Liver (tissue), 9 donors: ENCODE data around the gene TMEM184A. TPM values are rescaled to one million over a fixed set of nuclear protein-coding genes. Genes with fewer than 3 reads are reported as not detected.

Experiments
- DNase-seq: peaks from one replicate; pipeline ENCODE4 v3.0.0-alpha.2; 2017; ENCODE audit warnings: low spot score
- H3K27ac ChIP-seq, 2 donors: one replicate each; pipeline ENCODE4 v1.7.0; 2013; ENCODE audit warnings: inconsistent platforms in 2 of 2, low read length in 2 of 2, control low read depth in 1 of 2, low read depth in 1 of 2, mild to moderate bottlenecking in 1 of 2
- H3K27me3 ChIP-seq, 4 donors: one replicate each; pipeline versions ENCODE4 v1.6.1 to v1.7.0; 2013; ENCODE audit warnings: low read length in 3 of 4, inconsistent platforms in 1 of 4, mild to moderate bottlenecking in 1 of 4, moderate library complexity in 1 of 4; ENCODE audit not compliant: control insufficient read depth in 4 of 4, insufficient read depth in 4 of 4
- H3K36me3 ChIP-seq, 4 donors: one replicate each; pipeline versions ENCODE4 v1.6.1 to v1.7.0; 2013; ENCODE audit warnings: low read length in 3 of 4, mild to moderate bottlenecking in 3 of 4, low read depth in 1 of 4, moderate library complexity in 1 of 4; ENCODE audit not compliant: control insufficient read depth in 4 of 4, insufficient read depth in 3 of 4
- H3K4me1 ChIP-seq, 4 donors: one replicate each; pipeline versions ENCODE4 v1.6.1 to v1.7.0; 2013; ENCODE audit warnings: low read length in 3 of 4, mild to moderate bottlenecking in 3 of 4, moderate library complexity in 1 of 4; ENCODE audit not compliant: control insufficient read depth in 4 of 4, insufficient read depth in 4 of 4
- H3K4me3 ChIP-seq, 3 donors: one replicate each; pipeline versions ENCODE4 v1.6.1 to v1.7.0; 2013; ENCODE audit warnings: low read length in 3 of 3, control low read depth in 1 of 3, low read depth in 1 of 3, mild to moderate bottlenecking in 1 of 3
- H3K9ac ChIP-seq, 2 donors: one replicate each; pipeline ENCODE4 v1.7.0; 2013; ENCODE audit warnings: low read length in 2 of 2, mild to moderate bottlenecking in 2 of 2, moderate library complexity in 2 of 2, control low read depth in 1 of 2, low read depth in 1 of 2
- H3K9me3 ChIP-seq, 4 donors: one replicate each; pipeline versions ENCODE4 v1.6.1 to v1.7.0; 2013; ENCODE audit warnings: low read length in 3 of 4; ENCODE audit not compliant: control insufficient read depth in 4 of 4
- EGR1 ChIP-seq, 2 donors: IDR thresholded peaks; 2 replicates each; pipeline ENCODE4 v1.6.1; 2016 to 2018; ENCODE audit warnings: antibody characterized with exemption in 2 of 2, low read depth in 2 of 2
- FOXA2 ChIP-seq: IDR thresholded peaks from 2 replicates; pipeline ENCODE4 v1.6.1; 2016; ENCODE audit warnings: antibody characterized with exemption
- GABPA ChIP-seq, 2 donors: IDR thresholded peaks in 1 of 2; conservative IDR thresholded peaks in 1 of 2; 2 replicates each; pipeline ENCODE4 v1.6.1; 2016; ENCODE audit warnings: antibody characterized with exemption in 2 of 2, mild to moderate bottlenecking in 1 of 2, moderate library complexity in 1 of 2
- HNF4A ChIP-seq, 2 donors: conservative IDR thresholded peaks; 2 replicates each; pipeline ENCODE4 v1.6.1; 2016; ENCODE audit warnings: antibody characterized with exemption in 2 of 2, mild to moderate bottlenecking in 2 of 2
- HNF4G ChIP-seq: IDR thresholded peaks from 2 replicates; pipeline ENCODE4 v1.6.1; 2016; ENCODE audit warnings: antibody characterized with exemption
- JUND ChIP-seq, 2 donors: IDR thresholded peaks; 2 replicates each; pipeline ENCODE4 v1.6.1; 2016; ENCODE audit warnings: antibody characterized with exemption in 2 of 2
- RAD21 ChIP-seq, 2 donors: IDR thresholded peaks; 2 replicates each; pipeline ENCODE4 v1.6.1; 2016; ENCODE audit warnings: antibody characterized with exemption in 2 of 2, mild to moderate bottlenecking in 2 of 2
- SP1 ChIP-seq: IDR thresholded peaks from 2 replicates; pipeline ENCODE4 v1.6.1; 2018; ENCODE audit warnings: antibody characterized with exemption, mild to moderate bottlenecking
- TAF1 ChIP-seq: conservative IDR thresholded peaks from 2 replicates; pipeline ENCODE4 v1.6.1; 2016; ENCODE audit warnings: antibody characterized with exemption, mild to moderate bottlenecking
- YY1 ChIP-seq: IDR thresholded peaks from 2 replicates; pipeline ENCODE4 v1.6.1; 2016; ENCODE audit warnings: antibody characterized with exemption, mild to moderate bottlenecking
- WGBS: extraction: QIAGEN DNeasy Blood & Tissue Kit; methylation state at CpG from one replicate; pipeline ENCODE4 v1.1.7; 2013; 5-methylcytosine and 5-hydroxymethylcytosine counted together
- polyA plus RNA-seq, 2 donors: library from polyadenylated mRNA; stranded (reverse) in 1 of 2; unstranded in 1 of 2; fragments of 200-250 nt in 1 of 2; fragments of >200 nt in 1 of 2; fragmentation: Nextera tagmentation in 1 of 2; extraction: Ambion mirVana in 1 of 2; gene quantifications; one replicate each; pipeline versions ENCODE4 v1.2.1 to v1.2.3, GENCODE V29; 2013 to 2015
- total RNA-seq, 2 donors: library from RNA; depleted of rRNA; stranded (reverse); fragments of >200 nt; gene quantifications; one replicate each; pipeline ENCODE4 v1.2.3, GENCODE V29; 2014
- TF ChIP-seq, protein P1 (sequence below): IDR thresholded peaks from 2 replicates; pipeline ENCODE4 v1.6.1; 2016; ENCODE audit warnings: antibody characterized with exemption, mild to moderate bottlenecking
- TF ChIP-seq, protein P2 (sequence below): IDR thresholded peaks from 2 replicates; pipeline ENCODE4 v1.6.1; 2016; ENCODE audit warnings: antibody characterized with exemption
- TF ChIP-seq, protein P3 (sequence below): fragments of 150-350 bp; IDR thresholded peaks from 2 replicates; pipeline ENCODE4 v1.5.1; 2017; ENCODE audit warnings: improper control_type of control experiment, low read depth, low read length; ENCODE audit not compliant: missing input control
- TF ChIP-seq, protein P4 (sequence below): IDR thresholded peaks from 2 replicates; pipeline ENCODE4 v1.6.1; 2016; ENCODE audit warnings: antibody characterized with exemption
- donor health status: healthy.
- donor health status: healthy.
- donor health status: healthy.
- donor health status: healthy.
- donor health status: healthy.

Gene TMEM184A
- total and polyA plus RNA-seq, 4 donors: 1.6 to 12.6 (median 11.4) TPM

DNA sequence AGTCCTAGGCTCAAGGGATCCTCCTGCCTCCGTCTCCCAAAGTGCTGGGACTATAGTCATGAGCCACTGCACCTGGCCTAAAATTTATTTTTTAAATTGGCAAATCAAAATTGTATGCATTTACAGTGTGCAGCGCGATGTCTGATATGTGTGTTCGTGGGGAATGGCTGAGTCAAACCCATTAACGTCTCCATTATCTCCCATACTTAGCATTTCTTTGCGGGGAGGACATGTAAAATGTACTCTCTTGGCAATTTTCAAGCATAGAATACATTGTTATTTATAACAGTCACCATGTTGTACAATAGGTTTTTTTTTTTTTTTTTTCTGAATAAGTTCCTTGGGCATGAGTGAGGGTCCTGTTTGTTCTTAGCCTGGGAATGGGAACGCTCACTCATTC, 3.8 kb downstream of the TMEM184A start:
- no peak overlapping the region for H3K4me3 ChIP-seq
- H3K4me1 ChIP-seq: peaks cover 2 to 18% (median 10%) of the 10 kb centered on the region in 4 donors
- DNase-seq: no peak
- WGBS: 90% methylated on average over 7 of the region's 7 CpGs
- no peak overlapping the region for H3K27ac ChIP-seq
- no peaks in the 10 kb centered on the region for H3K27me3 ChIP-seq
- peaks cover 0 to 22% (median 10%) of the 10 kb centered on the region in 4 donors for H3K36me3 ChIP-seq
- TF ChIP-seq, protein P1, sequence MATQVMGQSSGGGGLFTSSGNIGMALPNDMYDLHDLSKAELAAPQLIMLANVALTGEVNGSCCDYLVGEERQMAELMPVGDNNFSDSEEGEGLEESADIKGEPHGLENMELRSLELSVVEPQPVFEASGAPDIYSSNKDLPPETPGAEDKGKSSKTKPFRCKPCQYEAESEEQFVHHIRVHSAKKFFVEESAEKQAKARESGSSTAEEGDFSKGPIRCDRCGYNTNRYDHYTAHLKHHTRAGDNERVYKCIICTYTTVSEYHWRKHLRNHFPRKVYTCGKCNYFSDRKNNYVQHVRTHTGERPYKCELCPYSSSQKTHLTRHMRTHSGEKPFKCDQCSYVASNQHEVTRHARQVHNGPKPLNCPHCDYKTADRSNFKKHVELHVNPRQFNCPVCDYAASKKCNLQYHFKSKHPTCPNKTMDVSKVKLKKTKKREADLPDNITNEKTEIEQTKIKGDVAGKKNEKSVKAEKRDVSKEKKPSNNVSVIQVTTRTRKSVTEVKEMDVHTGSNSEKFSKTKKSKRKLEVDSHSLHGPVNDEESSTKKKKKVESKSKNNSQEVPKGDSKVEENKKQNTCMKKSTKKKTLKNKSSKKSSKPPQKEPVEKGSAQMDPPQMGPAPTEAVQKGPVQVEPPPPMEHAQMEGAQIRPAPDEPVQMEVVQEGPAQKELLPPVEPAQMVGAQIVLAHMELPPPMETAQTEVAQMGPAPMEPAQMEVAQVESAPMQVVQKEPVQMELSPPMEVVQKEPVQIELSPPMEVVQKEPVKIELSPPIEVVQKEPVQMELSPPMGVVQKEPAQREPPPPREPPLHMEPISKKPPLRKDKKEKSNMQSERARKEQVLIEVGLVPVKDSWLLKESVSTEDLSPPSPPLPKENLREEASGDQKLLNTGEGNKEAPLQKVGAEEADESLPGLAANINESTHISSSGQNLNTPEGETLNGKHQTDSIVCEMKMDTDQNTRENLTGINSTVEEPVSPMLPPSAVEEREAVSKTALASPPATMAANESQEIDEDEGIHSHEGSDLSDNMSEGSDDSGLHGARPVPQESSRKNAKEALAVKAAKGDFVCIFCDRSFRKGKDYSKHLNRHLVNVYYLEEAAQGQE: no peak
- TF ChIP-seq HNF4A (conservative IDR thresholded peaks at IDR 0.05): no peak
- H3K9ac ChIP-seq: no peak overlapping the region
- no peaks in the 10 kb centered on the region for H3K9me3 ChIP-seq

DNA sequence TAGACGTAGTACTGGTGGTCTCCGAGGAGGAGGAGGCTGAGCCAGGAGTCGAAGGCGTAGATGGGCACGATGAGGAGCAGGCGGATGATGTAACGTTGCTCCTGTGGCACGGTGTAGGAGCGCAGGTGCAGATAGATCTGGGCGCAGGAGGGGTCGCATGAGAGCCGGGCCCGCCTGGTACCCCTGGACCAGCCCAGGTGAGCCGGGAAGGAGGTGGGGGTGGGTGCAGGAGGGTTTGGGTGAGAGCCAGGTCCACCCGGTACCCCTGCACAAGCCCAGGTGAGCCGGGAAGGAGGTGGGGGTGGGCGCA, 5.2 kb downstream of the TMEM184A start:
- Histone ChIP-seq H3K27me3 (no peaks in the 10 kb centered on the region), H3K4me1 (peaks cover 2 to 16% (median 10%) of the 10 kb centered on the region in 4 donors), H3K36me3 (peaks cover 0 to 22% (median 11%) of the 10 kb centered on the region in 4 donors), H3K9me3 (no peaks in the 10 kb centered on the region), H3K9ac (no peak overlapping the region), H3K27ac (no peak overlapping the region), H3K4me3 (no peak overlapping the region)
- TF ChIP-seq, protein P2, sequence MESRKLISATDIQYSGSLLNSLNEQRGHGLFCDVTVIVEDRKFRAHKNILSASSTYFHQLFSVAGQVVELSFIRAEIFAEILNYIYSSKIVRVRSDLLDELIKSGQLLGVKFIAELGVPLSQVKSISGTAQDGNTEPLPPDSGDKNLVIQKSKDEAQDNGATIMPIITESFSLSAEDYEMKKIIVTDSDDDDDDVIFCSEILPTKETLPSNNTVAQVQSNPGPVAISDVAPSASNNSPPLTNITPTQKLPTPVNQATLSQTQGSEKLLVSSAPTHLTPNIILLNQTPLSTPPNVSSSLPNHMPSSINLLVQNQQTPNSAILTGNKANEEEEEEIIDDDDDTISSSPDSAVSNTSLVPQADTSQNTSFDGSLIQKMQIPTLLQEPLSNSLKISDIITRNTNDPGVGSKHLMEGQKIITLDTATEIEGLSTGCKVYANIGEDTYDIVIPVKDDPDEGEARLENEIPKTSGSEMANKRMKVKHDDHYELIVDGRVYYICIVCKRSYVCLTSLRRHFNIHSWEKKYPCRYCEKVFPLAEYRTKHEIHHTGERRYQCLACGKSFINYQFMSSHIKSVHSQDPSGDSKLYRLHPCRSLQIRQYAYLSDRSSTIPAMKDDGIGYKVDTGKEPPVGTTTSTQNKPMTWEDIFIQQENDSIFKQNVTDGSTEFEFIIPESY: no peak
- TF ChIP-seq YY1: no peak
- TF ChIP-seq, protein P3, sequence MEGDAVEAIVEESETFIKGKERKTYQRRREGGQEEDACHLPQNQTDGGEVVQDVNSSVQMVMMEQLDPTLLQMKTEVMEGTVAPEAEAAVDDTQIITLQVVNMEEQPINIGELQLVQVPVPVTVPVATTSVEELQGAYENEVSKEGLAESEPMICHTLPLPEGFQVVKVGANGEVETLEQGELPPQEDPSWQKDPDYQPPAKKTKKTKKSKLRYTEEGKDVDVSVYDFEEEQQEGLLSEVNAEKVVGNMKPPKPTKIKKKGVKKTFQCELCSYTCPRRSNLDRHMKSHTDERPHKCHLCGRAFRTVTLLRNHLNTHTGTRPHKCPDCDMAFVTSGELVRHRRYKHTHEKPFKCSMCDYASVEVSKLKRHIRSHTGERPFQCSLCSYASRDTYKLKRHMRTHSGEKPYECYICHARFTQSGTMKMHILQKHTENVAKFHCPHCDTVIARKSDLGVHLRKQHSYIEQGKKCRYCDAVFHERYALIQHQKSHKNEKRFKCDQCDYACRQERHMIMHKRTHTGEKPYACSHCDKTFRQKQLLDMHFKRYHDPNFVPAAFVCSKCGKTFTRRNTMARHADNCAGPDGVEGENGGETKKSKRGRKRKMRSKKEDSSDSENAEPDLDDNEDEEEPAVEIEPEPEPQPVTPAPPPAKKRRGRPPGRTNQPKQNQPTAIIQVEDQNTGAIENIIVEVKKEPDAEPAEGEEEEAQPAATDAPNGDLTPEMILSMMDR: no peak
- TF ChIP-seq, protein P1: no peak
- no peak for TF ChIP-seq RAD21 (IDR thresholded peaks at IDR 0.05)
- no peak for TF ChIP-seq TAF1
- no peak for TF ChIP-seq HNF4G
- no peak for TF ChIP-seq GABPA (IDR thresholded peaks at IDR 0.05 in 1 of 2, conservative IDR thresholded peaks at IDR 0.05 in 1 of 2)
- TF ChIP-seq JUND (IDR thresholded peaks at IDR 0.05): no peak
- no peak for TF ChIP-seq SP1
- TF ChIP-seq, protein P4, sequence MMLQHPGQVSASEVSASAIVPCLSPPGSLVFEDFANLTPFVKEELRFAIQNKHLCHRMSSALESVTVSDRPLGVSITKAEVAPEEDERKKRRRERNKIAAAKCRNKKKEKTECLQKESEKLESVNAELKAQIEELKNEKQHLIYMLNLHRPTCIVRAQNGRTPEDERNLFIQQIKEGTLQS: no peak
- TF ChIP-seq EGR1 (IDR thresholded peaks at IDR 0.05; ENCODE audit: low read depth in 2 of 2): no peak
- TF ChIP-seq FOXA2: no peak
- DNase-seq: no peak
- 95% methylated on average over 17 of the region's 17 CpGs for WGBS
